ENCODE measurements around the gene KCNIP4.

Gene KCNIP4

GRCh38 chr4:20995015-20995414 is 953.6 kb downstream of the KCNIP4 start:
- no peak for TF ChIP-seq CTCF (conservative IDR thresholded peaks at IDR 0.05; ENCODE audit: low read depth, low read length)
- no peak for DNase-seq (ENCODE audit: low read depth)
- H3K4me3 ChIP-seq (ENCODE audit: low read length), result no peak overlapping the region

- no peak for DNase-seq (ENCODE audit: low read depth)
- no peak overlapping the region for H3K4me3 ChIP-seq (ENCODE audit: low read length)
- TF ChIP-seq CTCF (conservative IDR thresholded peaks at IDR 0.05; ENCODE audit: low read depth, low read length), result no peak
These were observed 956.6 kb downstream of the KCNIP4 start for GRCh38 chr4:20992002-20992401.

- no peak for DNase-seq (ENCODE audit: low read depth)
- no peak overlapping the region for H3K4me3 ChIP-seq (ENCODE audit: low read length)
- no peak for TF ChIP-seq CTCF (conservative IDR thresholded peaks at IDR 0.05; ENCODE audit: low read depth, low read length)
These were observed 961.4 kb downstream of the KCNIP4 start for GRCh38 chr4:20987191-20987590.

GRCh38 chr4:20984576-20984836 is 964.1 kb downstream of the KCNIP4 start:
- no peak overlapping the region for H3K4me3 ChIP-seq (ENCODE audit: low read length)
- TF ChIP-seq CTCF (conservative IDR thresholded peaks at IDR 0.05; ENCODE audit: low read depth, low read length), result no peak
- no peak for DNase-seq (ENCODE audit: low read depth)

- no peak for DNase-seq (ENCODE audit: low read depth)
These were observed 964.6 kb downstream of the KCNIP4 start for GRCh38 chr4:20983763-20984575.

GRCh38 chr4:20982544-20982943 is 966.0 kb downstream of the KCNIP4 start:
- TF ChIP-seq CTCF (conservative IDR thresholded peaks at IDR 0.05; ENCODE audit: low read depth, low read length), result no peak
- no peak for DNase-seq (ENCODE audit: low read depth)
- H3K4me3 ChIP-seq (ENCODE audit: low read length), result no peak overlapping the region

More at GRCh38 chr4:20983763-20984575, 964.6 kb downstream of the KCNIP4 start:
- peak overlapping the region; percentile 37 for H3K4me3 ChIP-seq (ENCODE audit: low read length)
- no peak for TF ChIP-seq CTCF (conservative IDR thresholded peaks at IDR 0.05; ENCODE audit: low read depth, low read length)

GRCh38 chr4:20960291-20960690 is 988.3 kb downstream of the KCNIP4 start:
- no peak for DNase-seq (ENCODE audit: low read depth)
- no peak overlapping the region for H3K4me3 ChIP-seq (ENCODE audit: low read length)
- no peak for TF ChIP-seq CTCF (conservative IDR thresholded peaks at IDR 0.05; ENCODE audit: low read depth, low read length)

All from retinal pigment epithelial cell (primary cell).